Measurements from ENCODE around the gene SLC37A2.

DNA sequence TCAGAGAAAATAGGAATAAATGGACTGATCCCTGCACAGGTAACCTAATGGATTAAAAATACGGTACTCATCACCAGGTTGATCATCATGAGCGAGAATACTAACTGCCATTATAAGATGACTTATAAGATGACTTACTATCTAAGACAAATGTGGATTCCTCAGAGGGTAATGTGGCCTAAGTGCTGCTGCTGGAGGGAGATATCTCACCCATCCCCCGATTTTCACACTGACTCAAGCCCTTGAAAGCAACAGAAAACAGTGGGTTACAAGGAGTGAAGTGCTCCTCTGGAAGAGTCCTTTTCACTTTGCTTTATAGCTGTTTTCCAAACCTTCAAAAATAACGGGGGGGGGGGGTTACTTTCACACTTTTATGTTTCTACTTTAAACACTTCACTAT, 47.4 kb downstream of the SLC37A2 start:
- TF ChIP-seq TAF1 (IDR thresholded peaks at IDR 0.05; ENCODE audit: borderline replicate concordance, low read depth, low read length) = no peak
- no peak for TF ChIP-seq POLR2A (IDR thresholded peaks at IDR 0.05; ENCODE audit: low read depth, low read length)

Data from GM12892 (cell line).